HCT116 (cell line): Measurements from ENCODE around the gene TARBP1. TPM values are rescaled to one million over a fixed set of nuclear protein-coding genes. Genes with fewer than 3 reads are reported as not detected.
A peak's percentile ranks its signal among the peaks of the same experiment; 100 is the strongest.
"Not testable (repeated sequence)": the region's sequence is repeated elsewhere in the genome, so short reads cannot be mapped to it uniquely, and the experiment has no call there.

Experiments used
- ATAC-seq: fragments of 200-7000 bp; cut with Tn5 transposase; 2 replicates; pipeline ENCODE4 v1.9.1; 2020; ENCODE audit warnings: mild to moderate bottlenecking, moderate library complexity
- BruUV-seq: library from RNA; stranded (reverse); fragments of 400-500 nt; replicated peaks from 2 replicates; lab custom pipeline; 2021; lab: Mats Ljungman, UMichigan
- CTCF ChIA-PET: fragments of 300-600 bp; sonication (Branson Sonifier 250); formaldehyde crosslinking; loops from one replicate; lab custom pipeline; 2021; ENCODE audit warnings: antibody characterized with exemption; lab: Charles Lee
- POLR2A ChIA-PET: fragments of 300-600, 350-600 bp; sonication (Branson Sonifier 250); formaldehyde crosslinking; loops from one replicate; lab custom pipeline; 2021; ENCODE audit warnings: antibody characterized with exemption; lab: Charles Lee
- RAD21 ChIA-PET, 2 experiments: fragments of 300-600 bp; sonication (Branson Sonifier 250); formaldehyde crosslinking; loops; one replicate each; lab custom pipeline; 2023; ENCODE audit warnings: low total read pairs in 2 of 2; ENCODE audit not compliant: uncharacterized antibody in 2 of 2, unreplicated experiment in 2 of 2, low non-redundant PET in 1 of 2; lab: Charles Lee
- DNase-seq: peaks from one replicate; pipeline ENCODE4 v3.0.0-alpha.2; 2010; ENCODE audit warnings: low read depth, low spot score
- H2AFZ ChIP-seq: fragments of 200-600 bp; shearing (Covaris generic), sonication (generic); 2 replicates; pipeline ENCODE4 v1.6.1; 2017; ENCODE audit warnings: low read depth, mixed run types, mixed read lengths, antibody characterized with exemption, low read length; ENCODE audit not compliant: poor library complexity, severe bottlenecking
- H3K27ac ChIP-seq: 2 replicates; pipeline ENCODE4 v1.5.1; 2012; ENCODE audit warnings: low read depth, low read length
- H3K27me3 ChIP-seq: fragments of 200-600 bp; sonication (generic); 2 replicates; pipeline ENCODE4 v1.6.1; 2016; ENCODE audit warnings: mixed run types, low read length, mixed read lengths; ENCODE audit not compliant: insufficient read depth
- H3K36me3 ChIP-seq, 2 experiments: fragments of 200-500 bp in 1 of 2; fragments of 200-600 bp in 1 of 2; sonication (Bioruptor generic) in 1 of 2; sonication (generic) in 1 of 2; 2 replicates each; pipeline versions ENCODE4 v1.5.1 to v1.6.1; 2014 to 2016; ENCODE audit warnings: low read length in 2 of 2, inconsistent platforms in 1 of 2, mixed read lengths in 1 of 2, mixed run types in 1 of 2; ENCODE audit not compliant: insufficient read depth in 2 of 2, control insufficient read depth in 1 of 2
- H3K4me1 ChIP-seq, 2 experiments: fragments of 200-600 bp in 1 of 2; sonication (generic) in 1 of 2; 2 replicates each; pipeline versions ENCODE4 v1.5.1 to v1.6.1; 2012 to 2017; ENCODE audit warnings: low read length in 2 of 2, inconsistent platforms in 1 of 2, mild to moderate bottlenecking in 1 of 2, mixed read lengths in 1 of 2, mixed run types in 1 of 2, moderate library complexity in 1 of 2; ENCODE audit not compliant: insufficient read depth in 2 of 2, control insufficient read depth in 1 of 2
- H3K4me2 ChIP-seq: fragments of 200-600 bp; sonication (generic); 2 replicates; pipeline ENCODE4 v1.6.1; 2017; ENCODE audit warnings: mixed run types, low read length, mixed read lengths
- H3K4me3 ChIP-seq, 2 experiments: fragments of 200-600 bp in 1 of 2; sonication (generic) in 1 of 2; replicated peaks in 1 of 2; 2 replicates each; pipeline ENCODE4 v1.5.1; 2011 to 2016; ENCODE audit warnings: low read length in 2 of 2, control low read depth in 1 of 2, low read depth in 1 of 2, mild to moderate bottlenecking in 1 of 2, mixed read lengths in 1 of 2, mixed run types in 1 of 2
- H3K79me2 ChIP-seq: fragments of 200-600 bp; sonication (generic); 2 replicates; pipeline ENCODE4 v1.6.1; 2017; ENCODE audit warnings: mild to moderate bottlenecking, mixed run types, low read length, moderate library complexity, mixed read lengths; ENCODE audit not compliant: insufficient read depth
- H3K9ac ChIP-seq: fragments of 200-600 bp; sonication (generic); 2 replicates; pipeline ENCODE4 v1.6.1; 2016; ENCODE audit warnings: low read length, mixed read lengths
- H3K9me2 ChIP-seq: fragments of 200-600 bp; sonication (generic), shearing (Covaris generic); 2 replicates; pipeline ENCODE4 v1.6.1; 2017; ENCODE audit warnings: mixed run types, mild to moderate bottlenecking, moderate library complexity; ENCODE audit not compliant: insufficient read depth
- H3K9me3 ChIP-seq, 2 experiments: fragments of 200-500 bp in 1 of 2; fragments of 200-600 bp in 1 of 2; sonication (Bioruptor generic) in 1 of 2; sonication (generic) in 1 of 2; 2 replicates each; pipeline ENCODE4 v1.6.1; 2014 to 2017; ENCODE audit warnings: low read length in 2 of 2, mixed read lengths in 2 of 2, inconsistent platforms in 1 of 2, low read depth in 1 of 2, mild to moderate bottlenecking in 1 of 2, mixed run types in 1 of 2, moderate library complexity in 1 of 2; ENCODE audit not compliant: control insufficient read depth in 1 of 2, insufficient read depth in 1 of 2
- H4K20me1 ChIP-seq: fragments of 200-600 bp; sonication (generic), shearing (Covaris generic); 2 replicates; pipeline ENCODE4 v1.6.1; 2017; ENCODE audit warnings: mixed run types, mild to moderate bottlenecking, moderate library complexity; ENCODE audit not compliant: insufficient read depth
- CEBPB ChIP-seq: IDR thresholded peaks from 2 replicates; pipeline ENCODE4 v1.6.1; 2012; ENCODE audit warnings: low read depth
- SRF ChIP-seq: IDR thresholded peaks from 2 replicates; pipeline ENCODE4 v1.6.1; 2012; ENCODE audit warnings: low read depth
- intact Hi-C: fragments of 100-400 bp; cut with micrococcal nuclease; formaldehyde crosslinking; loops from 2 replicates; pipeline ENCODE4 v1.10.0; 2022
- total RNA-seq: library from RNA; stranded (reverse); gene quantifications from one replicate; pipeline ENCODE4 v1.2.1, GENCODE V29; 2021; ENCODE audit not compliant: unreplicated experiment
- TF ChIP-seq, protein P1 (sequence below), 3 experiments: fragments of 200-600 bp in 1 of 3; sonication (generic) in 1 of 3; IDR thresholded peaks in 2 of 3; conservative IDR thresholded peaks in 1 of 3; 2 replicates each; pipeline ENCODE4 v1.5.1; 2012 to 2017; ENCODE audit warnings: low read depth in 2 of 3, low read length in 2 of 3, antibody characterized with exemption in 1 of 3, borderline replicate concordance in 1 of 3, control low read depth in 1 of 3, mild to moderate bottlenecking in 1 of 3, mixed read lengths in 1 of 3, mixed run types in 1 of 3, moderate library complexity in 1 of 3; ENCODE audit not compliant: insufficient read depth in 1 of 3

TARBP1 gene
- total RNA-seq, 1 experiment from 2014 or later: 17.2 TPM

DNA sequence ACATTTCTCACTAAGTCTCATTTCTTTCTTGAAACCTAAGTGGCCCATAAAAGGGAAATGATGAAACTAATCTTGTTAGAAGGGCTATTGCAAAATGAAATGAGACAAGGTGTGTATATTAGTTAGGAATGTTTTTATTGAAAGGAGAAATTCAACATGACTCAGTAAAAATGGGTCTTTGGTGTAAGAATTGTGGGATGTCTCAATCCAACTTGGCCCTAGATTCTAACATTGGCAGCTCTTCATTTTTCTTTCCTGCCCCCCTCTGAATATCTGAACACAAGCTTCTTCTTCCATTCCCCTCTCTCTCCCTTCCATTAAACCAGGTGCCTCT is 26.8 kb upstream of the TARBP1 start:
- no TSS peak for BruUV-seq
- RAD21 ChIA-PET: no interaction called here
- POLR2A ChIA-PET: no interaction called here
- Histone ChIP-seq H3K4me2 (no peak overlapping the region), H3K4me3 (no peak overlapping the region), H3K4me1 (peaks cover 11 to 12% of the 10 kb centered on the region in 2 experiments), H3K36me3 (no peaks in the 10 kb centered on the region), H4K20me1 (no peaks in the 10 kb centered on the region), H3K9me3 (no peaks in the 10 kb centered on the region), H3K27me3 (no peaks in the 10 kb centered on the region), H3K9ac (no peak overlapping the region), H2AFZ (no peak overlapping the region), H3K79me2 (no peaks in the 10 kb centered on the region), H3K27ac (no peak overlapping the region), H3K9me2 (no peaks in the 10 kb centered on the region)
- TF ChIP-seq, protein P1, sequence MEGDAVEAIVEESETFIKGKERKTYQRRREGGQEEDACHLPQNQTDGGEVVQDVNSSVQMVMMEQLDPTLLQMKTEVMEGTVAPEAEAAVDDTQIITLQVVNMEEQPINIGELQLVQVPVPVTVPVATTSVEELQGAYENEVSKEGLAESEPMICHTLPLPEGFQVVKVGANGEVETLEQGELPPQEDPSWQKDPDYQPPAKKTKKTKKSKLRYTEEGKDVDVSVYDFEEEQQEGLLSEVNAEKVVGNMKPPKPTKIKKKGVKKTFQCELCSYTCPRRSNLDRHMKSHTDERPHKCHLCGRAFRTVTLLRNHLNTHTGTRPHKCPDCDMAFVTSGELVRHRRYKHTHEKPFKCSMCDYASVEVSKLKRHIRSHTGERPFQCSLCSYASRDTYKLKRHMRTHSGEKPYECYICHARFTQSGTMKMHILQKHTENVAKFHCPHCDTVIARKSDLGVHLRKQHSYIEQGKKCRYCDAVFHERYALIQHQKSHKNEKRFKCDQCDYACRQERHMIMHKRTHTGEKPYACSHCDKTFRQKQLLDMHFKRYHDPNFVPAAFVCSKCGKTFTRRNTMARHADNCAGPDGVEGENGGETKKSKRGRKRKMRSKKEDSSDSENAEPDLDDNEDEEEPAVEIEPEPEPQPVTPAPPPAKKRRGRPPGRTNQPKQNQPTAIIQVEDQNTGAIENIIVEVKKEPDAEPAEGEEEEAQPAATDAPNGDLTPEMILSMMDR (IDR thresholded peaks at IDR 0.05 in 2 of 3, conservative IDR thresholded peaks at IDR 0.05 in 1 of 3; ENCODE audit: borderline replicate concordance in 1 of 3, insufficient read depth in 1 of 3, low read depth in 2 of 3, low read length in 2 of 3): no peak
- TF ChIP-seq CEBPB: 0 out of 2 replicates have a peak, but pooled peaks have one; percentile 19
- CTCF ChIA-PET: no interaction called here
- DNase-seq (no peak), ATAC-seq (no peak)
- intact Hi-C loops: no loop called here

DNA sequence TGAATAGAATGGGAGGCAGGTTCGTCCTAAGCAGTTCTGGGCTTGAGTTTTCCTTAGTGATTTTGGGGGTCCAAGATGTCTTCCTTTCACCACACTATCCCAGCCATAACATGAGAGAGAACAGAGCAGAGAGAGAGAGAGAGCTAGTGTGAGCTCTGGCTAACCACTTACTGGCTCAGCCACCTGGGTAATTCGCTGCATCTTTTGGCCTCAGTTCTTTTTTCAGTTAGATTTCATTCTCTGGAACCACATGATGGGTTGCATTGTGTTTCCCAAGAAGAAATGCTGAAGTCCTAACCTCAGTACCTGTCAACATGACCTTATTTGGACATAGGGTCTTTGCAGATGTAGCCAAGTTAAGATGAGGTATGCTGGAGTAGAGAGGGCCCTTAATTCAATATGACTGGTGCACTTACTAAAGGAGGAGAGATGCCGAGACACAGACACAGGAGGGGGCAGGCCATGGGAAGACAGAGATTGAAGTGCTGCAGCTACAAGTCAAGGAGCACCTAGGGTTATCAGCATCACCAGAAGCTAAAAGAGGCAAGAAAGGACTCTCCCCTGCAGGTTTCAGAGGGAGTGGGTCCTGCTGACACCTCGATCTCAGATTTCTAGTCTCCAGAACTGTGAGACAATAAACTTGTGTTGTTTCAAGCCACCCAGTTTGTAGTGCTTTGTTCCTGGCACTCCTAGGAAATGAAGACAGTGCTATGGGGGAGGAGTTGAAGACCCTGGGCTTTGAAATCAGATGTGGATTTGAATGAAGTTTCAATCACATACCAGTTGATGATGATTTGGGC is 26.2 kb upstream of the TARBP1 start:
- no peak overlapping the region for H3K4me2 ChIP-seq
- H3K9me2 ChIP-seq: no peaks in the 10 kb centered on the region
- H3K9ac ChIP-seq: no peak overlapping the region
- no peaks in the 10 kb centered on the region for H3K27me3 ChIP-seq
- intact Hi-C loops: no loop called here
- BruUV-seq: no TSS peak
- ATAC-seq: no peak
- ChIA-PET POLR2A (no interaction called here), RAD21 (no interaction called here), CTCF (no interaction called here)
- TF ChIP-seq SRF (0 out of 2 replicates have a peak, but pooled peaks have one; percentile 12), CEBPB (no peak)
- peaks cover 13 to 18% of the 10 kb centered on the region in 2 experiments for H3K4me1 ChIP-seq
- H4K20me1 ChIP-seq: no peaks in the 10 kb centered on the region
- no peak overlapping the region for H3K27ac ChIP-seq
- H3K36me3 ChIP-seq: no peaks in the 10 kb centered on the region
- no peak overlapping the region for H3K4me3 ChIP-seq
- no peaks in the 10 kb centered on the region for H3K9me3 ChIP-seq
- no peak for DNase-seq
- H3K79me2 ChIP-seq: no peaks in the 10 kb centered on the region
- no peak overlapping the region for H2AFZ ChIP-seq

DNA sequence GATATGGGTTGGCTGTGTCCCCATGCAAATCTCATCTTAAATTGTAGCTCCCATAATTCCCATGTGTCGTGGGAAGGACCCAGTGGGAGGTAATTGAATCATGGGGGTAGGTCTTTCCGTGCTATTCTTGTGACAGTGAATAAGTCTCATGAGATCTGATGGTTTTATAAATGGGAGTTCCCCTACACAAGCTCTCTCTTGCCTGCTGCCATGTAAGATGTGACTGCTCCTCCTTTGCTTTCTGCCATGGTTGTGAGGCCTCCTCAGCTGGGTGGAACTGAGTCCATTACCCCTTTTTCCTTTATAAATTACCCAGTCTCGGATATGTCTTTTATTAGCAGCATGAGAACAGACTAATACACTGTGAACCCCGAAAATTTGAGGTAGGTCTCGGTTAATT is 25.3 kb upstream of the TARBP1 start:
- ATAC-seq, H3K9ac ChIP-seq, H3K4me2 ChIP-seq, H3K36me3 ChIP-seq, DNase-seq, H4K20me1 ChIP-seq, H3K27ac ChIP-seq, H3K4me3 ChIP-seq, H3K27me3 ChIP-seq, POLR2A ChIA-PET, H3K9me3 ChIP-seq, intact Hi-C loops, RAD21 ChIA-PET, H3K9me2 ChIP-seq, H2AFZ ChIP-seq, BruUV-seq, CTCF ChIA-PET, H3K79me2 ChIP-seq: not testable (repeated sequence)
- peaks cover 13 to 27% of the 10 kb centered on the region in 2 experiments for H3K4me1 ChIP-seq
